ENCODE measurements around the gene NCOA3.

NCOA3 gene

DNA sequence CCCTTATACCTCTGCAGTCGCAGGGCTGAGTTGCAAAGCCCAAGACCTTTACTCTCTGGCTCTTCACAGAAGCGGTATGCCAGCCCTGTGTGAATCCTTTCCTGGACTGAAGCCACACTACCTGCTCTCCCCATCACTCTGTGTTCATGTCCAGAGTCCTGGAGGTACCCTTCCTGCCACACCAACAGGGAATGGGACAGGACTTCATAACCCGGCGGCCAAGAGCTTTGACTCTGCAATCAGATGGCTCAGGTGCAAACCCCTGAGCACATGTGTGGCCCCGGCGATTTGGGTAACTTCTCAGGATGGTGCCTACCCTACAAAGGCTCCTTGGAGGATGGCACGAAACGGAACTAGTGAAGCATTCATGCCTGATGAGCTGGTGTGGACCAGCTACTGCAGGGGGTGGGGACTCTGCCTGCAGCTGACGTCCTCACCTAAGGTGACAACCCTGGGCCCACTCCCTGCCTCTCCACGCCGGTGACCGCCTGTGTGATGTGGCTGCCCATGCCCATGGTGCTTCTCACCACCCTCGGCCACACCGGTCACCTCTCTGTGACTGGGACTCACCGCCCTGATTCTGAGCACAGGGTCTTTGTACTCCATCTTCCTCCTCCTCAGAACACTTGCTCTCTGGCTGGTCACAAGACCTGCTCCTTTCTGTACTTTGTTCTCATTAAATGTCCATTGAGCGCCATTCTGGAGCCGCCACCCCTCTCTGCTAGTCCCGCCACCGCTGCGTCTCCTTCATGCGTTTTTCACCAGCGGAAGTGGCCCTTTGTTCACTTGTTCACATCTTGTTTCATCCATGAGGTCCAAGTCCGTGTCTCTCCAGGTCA lies 166.8 kb downstream of the NCOA3 start:
- no peak for DNase-seq

DNA sequence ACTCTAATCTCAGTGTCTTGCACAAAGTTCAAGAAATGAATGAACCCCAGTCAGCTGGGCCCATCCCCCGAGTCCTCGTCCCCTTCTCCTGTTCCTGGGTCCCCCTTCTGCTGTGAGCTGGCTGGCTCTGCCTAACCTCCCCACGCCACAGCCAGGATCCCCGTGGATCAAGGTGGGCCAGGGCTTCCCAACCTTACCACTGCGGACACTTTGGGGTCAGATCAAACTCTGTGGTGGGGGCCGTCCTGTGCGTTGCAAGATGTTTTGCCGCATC lies 167.4 kb downstream of the NCOA3 start:
- no peak for DNase-seq

DNA sequence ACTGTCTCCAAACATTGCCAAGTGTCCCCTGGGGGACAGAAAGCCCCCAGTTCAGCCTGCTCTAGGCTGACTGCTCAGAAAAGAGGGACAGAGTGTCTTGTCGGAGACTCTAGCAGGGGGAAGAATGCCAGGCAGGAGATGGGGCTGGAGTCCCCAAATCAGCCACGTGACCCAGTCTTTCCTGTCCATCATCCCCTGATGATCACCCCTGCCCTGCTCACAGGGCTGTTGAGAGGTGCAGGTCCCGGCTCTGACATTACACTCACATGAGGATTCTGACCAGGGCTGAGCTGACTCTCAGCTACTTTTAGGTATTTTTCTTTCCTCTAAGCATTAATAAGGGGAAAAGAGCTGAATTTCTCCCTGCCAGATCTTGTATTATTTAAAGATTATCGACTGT lies 167.8 kb downstream of the NCOA3 start:
- DNase-seq: no peak

DNA sequence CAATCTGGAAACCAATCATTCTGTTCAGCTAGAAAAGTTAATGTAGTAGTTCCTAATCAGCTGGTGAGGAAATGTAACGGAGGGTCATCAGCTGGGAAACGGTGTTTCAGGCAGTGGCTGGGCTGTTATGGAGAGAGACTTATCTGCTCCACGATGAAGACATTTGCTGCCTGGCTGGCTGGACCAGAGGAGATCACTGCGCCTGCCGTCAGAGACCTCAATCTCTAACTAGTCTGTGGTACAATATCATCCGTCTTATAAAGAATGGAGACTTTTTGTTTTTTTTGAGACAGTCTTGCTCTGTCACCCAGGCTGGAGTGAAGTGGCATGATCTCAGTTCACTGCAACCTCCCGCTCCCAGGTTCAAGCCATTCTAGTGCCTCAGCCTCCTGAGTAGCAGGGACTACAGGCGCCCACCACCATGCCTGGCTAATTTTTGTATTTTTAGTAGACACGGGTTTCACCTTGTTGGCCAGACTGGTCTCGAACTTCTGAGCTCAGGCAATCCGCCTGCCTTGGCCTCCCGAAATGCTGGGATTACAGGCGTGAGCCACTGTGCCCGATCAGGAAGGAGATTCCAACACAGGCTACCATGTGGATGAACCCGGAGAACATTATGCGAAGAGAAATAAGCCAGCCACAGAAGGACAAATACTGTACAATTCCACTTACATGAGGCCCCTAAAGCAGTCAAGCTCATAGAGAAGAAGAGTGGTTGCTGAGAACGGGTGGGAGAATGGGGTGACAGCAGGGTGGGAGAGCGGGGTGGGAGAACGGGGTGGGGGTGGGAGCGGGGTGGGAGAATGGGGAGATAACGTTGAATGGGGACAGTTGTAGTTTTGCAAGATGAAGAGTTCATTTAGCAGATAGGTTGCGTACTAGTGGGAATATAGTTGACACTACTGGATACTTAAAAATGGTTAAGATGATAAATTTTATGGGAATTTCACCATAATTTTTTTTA lies 168.5 kb downstream of the NCOA3 start:
- DNase-seq: no peak

DNA sequence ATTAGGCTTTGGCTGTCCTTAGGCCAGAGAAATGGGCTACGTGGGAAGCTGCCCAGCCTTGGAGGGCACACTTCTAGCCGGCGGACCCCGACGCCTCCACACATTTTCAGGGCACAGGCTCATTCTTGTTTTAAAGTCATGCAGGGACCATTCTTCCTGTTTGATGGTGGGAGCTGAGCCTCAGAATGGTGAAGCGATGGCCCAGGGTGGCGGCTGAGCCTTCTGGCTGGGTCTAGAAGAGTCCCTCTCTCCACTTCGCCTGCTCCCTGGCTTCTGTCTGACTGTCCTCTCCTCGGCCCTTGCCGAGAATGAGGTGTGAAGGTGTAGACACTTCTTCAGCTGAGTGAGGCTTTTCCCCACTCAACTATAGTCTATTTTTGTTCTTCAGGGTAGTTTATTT lies 169.2 kb downstream of the NCOA3 start:
- no peak for DNase-seq

DNA sequence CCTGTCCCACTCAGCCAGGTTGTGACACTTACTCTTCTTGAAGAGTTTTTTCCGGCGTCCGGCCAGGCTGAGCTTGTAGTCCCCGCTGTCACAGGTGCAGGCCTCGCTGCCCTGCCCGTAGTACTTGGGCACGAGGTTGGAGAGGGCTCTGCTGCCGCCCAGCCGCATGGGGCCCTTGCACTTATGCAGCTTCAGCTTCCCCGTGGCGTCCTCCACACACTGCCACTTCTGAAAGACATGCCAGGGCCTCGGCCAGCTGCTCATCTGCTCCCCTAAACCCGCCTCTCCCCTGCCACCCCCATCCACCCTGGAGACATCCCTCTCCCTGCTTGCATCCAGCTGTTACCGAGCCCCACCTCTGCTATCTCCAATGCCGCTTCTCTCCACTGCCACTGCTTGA lies 170.5 kb downstream of the NCOA3 start:
- DNase-seq: no peak

DNA sequence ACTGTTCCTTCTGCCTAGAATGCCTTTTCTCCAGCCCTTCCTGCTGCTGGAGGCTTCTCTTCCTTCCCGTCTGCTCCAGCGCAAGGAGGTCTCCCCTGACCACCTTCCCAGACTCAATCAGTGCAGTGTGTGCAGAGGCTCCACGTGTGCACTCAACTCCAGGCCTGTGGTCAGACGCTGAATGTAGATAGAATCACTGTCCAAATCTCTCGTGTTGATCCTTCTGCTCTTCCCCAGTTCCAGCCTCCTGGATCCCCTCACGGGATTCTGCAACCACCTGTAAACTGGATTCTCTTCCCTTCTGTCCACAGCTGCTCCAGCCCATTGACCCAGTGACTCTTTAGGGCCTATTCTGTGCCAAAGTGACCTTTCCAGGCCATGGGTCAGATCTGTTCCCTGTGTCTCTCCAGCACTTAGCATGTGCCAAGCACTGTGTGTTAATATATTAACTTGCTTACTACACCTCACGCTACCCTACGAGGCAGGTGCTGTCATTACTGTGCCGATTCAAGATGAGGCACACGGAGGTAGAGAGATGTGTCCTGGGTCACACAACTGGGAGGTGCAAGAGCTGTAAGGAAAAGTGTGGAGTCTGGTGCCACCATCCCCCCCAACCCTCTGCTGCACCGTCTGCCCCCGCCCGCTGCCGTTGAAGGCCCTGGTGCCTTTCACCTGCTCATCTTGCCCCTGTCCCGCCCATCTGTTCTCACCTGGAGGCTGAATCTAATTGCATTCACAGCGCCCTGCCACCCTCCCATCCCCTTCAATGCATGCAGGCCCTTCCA lies 171.4 kb downstream of the NCOA3 start:
- no peak for DNase-seq

DNA sequence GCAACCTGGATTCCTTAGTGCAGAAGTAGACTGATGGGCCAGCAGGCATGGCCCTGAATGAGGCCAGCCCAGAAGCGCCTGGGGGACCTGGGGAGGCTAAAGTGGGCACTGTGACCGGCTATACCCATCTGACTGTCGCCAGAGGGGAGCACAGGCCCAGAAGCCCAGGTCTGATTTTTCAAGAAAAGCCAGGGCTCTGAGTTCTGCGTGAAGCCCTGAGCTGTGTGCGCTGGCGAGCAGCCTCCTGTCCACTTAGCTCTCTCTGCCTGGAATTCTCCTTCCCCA lies 171.9 kb downstream of the NCOA3 start:
- no peak for DNase-seq

DNA sequence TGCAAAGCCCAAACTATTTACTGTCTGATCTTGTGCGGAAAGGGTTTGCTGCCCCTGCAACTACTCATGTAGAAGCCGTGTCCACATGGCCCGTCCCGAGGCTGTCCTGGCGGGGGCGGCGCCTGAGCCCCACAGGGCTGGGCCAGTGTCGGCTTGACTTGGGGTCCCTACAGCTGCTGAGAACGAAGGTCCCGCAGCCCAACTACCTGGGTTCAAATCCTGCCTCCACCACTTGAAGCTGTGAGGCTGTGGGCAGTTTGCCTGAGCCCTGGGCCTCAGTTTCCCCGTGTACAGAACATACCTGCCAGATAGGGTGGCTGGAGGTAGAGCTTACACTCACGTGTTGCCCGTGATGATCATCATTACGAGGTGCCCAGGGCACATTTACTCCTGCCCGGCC lies 172.5 kb downstream of the NCOA3 start:
- no peak for DNase-seq

DNA sequence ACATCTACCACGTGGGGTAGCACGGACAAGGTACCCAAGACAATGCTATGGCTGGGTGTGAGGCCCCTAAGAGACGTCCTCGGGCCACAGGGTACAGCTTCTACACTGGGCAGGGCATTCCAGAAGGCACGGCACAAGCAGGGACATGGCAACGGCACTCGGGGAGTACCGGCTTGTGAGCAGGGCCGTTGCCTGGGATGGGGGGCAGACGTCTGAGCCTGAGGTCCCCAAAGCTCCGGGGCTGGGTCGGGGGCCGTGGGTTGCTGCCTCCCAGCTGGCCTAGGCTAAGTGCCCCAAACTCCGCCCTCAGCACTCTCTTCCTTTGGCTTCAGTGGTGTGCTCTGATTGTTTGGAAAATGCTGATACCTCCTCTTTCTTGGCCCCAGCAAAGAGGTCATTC lies 173.0 kb downstream of the NCOA3 start:
- DNase-seq: no peak

DNA sequence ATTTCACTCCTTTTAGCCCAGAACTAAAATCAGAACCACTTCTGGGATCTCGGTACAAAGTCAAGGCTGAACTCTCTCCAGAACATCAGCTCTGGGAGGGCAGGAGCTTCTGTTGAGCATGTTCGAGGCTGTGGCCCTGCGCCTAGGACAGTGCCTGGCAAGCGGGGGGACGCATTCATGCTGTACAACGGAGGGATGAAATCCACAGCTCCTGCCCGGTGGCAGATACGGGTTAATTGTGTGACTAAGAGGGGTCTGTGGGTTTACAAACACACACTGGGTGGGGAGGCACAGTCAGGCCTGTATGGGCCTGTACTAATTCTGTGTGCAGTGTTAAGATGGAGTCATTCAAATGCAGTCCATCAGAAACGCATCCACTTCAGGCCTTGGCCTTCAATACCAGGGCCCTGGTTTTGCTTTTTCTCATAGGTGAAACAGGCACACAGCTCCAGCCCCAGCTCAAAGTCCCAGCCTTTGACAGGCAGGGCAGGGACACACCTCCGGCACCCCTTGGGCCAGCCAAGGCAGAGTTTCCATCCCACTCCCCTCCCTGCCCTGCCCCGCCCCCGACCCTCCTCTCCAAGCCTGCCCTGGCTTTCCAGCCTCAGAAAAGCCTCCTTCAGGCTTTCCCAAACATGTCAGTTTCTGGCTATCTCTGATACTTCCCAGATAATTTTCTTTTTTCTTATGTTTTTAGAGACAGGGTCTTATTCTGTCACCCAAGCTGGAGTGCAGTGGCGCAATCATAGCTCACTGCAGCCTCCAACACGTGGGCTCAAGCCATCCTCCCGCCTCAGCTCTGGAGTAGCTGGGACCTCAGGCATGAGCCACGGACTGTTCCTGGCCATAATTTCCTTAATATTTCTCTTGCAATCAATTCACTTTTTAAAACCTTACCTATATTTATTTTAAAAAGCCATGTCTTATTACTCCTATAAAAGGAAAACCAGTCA lies 173.8 kb downstream of the NCOA3 start:
- DNase-seq: no peak

DNA sequence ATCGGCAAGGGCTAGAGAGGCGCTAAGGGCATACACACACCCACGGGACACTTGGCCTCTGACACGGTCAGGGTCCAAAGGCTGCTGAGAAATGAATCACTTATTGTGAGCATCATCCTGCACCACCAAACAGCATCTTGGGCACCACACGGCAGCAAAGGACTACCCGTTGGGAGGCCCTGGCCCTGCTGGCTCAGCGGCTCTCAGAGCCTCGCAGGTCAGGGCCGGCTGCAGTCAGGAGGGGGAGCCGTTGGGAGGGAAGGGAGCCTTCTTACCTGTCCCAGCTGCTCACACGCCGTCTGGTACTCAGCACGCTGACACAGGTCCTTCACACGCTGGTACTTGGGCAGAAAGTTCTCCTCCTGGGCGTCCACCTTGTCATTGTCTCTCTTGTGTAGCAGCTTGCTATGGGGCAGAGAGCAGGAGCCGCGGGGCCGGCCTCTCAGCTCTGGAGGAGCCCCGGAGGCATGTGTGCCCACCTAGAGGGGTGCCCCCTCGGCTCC lies 174.6 kb downstream of the NCOA3 start:
- DNase-seq: no peak

DNA sequence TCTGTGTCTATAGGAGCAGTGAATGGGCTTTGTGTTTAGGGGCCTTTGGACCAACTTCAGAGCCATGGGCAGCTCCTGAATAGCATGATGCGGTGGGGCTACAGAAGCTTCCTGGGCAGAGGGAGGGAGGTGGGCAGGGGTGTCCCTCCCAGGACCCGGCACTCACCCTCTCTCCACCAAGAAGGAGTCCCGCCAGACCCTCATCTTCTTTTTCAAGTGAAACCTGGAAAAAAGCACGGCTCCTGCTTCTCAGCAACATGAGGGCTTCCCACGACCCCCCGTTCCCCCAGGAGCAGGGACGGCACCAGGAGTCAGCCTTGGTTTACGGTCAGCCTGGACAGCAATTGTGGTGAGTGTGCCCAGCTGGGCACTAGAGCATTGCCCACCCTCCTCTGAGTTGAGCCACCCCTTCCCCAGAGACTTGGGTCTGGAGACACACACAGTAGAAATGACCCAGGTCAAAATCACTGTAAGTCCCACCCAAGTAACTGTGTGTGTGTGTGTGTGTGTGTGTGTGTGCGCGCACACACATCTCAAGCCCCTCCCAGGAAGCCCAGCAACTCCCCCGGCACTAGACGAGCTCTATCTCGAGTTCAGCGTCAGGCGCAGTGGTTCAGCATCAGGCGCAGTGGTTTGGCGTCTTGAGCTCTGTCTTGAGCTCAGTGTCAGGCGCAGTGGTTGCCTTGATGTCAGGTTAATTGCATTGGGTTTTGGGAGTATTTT lies 175.4 kb downstream of the NCOA3 start:
- DNase-seq: no peak

DNA sequence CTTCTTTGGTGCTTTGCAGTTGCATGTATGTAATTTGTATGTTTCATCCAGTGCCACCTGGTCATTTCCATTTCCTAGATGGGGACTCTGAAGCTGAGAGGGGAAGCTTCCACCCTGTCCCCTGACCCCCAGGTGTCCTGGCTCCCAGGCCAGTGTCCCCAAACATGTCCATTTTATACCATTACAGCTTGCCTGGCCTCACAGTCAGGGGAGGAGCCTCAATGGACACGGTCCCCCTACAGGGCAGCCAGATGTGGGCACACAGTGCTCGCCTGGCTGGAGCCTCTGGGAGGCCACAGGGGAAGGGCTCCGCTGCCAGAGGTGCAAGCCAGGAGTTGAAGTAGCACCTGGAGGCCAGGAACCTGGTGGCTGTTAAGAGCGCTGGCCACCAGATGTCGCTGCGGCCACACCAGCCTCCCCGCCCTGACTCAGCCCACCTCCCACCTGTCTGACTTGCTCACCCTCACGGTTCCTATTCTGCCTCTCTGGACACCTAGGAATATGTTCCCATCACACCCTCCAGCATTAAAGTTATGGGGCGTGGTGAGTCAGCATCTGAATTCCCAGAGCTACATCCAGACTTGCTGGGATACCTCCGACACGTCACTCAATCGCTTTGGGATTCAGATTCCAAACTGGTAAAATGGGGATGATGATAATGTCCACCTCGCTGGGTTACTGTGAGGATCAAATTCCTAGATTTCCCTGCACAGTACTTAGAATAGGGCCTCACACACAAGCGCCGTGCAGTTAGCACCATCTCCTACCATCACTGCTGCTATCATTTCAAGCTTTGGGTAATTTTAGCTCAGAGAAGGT lies 176.2 kb downstream of the NCOA3 start:
- peak; percentile 69 for DNase-seq

DNA sequence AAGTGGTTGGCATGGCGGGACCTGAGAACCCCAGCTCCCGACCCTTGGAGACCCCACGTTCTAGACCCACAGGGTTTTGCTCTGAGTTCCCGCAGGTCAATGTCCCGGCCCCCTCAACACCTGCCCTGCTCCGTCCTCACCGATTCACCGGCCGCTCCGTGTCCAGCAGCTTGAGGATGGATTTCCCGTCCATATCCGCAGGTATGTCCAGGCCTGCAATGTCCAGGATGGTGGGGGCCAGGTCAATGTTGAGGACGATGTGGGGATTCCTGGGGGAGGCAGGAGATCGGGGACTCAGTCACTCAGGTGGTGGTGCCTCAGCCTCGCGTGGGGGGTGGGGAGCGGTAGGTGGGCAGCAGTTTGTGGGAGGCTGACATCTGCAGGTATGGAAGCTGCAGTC lies 176.8 kb downstream of the NCOA3 start:
- no peak for DNase-seq

DNA sequence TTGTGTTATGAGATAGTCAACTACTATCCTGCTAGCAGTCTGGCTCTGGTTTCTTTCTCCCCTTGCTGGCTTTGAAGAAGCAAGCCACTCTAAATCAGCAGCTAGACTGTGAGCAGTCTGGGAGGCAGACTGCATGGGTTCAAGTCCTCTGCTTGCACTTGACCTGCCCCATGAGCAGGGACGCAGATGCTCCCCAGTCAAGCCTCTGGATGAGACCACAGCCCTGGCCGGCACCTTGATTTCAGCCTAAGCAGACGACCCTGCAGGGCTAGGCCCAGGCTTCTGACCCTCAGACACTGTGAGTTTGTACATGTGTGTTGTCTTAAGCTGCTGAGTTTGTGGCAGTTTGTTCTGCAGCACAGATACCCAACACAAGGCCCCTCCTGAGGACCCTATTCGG lies 177.8 kb downstream of the NCOA3 start:
- no peak for DNase-seq

DNA sequence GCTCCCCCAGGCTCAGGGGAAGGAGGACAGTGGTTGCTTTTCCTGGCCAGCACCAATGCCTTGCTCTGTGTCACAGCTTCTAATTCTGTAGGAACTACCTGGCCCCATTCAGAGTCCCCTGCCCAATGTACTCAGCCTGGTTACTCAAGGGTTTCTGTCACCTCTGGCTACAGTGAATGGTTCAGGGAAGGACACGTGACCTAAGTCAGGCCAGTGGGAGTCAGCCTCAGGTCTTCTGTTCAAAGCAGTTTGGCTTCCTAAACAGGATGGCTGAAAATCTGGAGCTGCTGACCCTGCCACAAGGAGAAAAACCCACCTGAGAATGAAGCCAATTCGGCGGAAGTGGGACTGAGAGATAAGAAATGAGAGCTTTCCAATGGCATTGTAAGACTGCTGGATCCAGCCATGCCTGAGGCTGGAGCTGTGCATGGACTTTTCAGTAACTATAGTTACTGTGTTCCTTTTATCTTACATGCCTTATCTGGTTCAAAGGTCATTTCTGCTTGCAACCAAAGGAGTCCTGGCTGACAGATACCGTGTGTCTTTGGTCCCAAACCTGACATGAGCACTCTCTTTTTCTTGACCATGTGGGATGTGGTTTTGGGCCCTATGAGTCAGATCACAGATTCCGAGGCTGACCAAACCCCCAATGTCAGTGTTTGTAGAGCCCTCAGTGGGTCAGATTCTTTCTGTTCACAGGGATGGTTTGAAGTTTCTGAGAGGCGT lies 179.3 kb downstream of the NCOA3 start:
- no peak for DNase-seq

DNA sequence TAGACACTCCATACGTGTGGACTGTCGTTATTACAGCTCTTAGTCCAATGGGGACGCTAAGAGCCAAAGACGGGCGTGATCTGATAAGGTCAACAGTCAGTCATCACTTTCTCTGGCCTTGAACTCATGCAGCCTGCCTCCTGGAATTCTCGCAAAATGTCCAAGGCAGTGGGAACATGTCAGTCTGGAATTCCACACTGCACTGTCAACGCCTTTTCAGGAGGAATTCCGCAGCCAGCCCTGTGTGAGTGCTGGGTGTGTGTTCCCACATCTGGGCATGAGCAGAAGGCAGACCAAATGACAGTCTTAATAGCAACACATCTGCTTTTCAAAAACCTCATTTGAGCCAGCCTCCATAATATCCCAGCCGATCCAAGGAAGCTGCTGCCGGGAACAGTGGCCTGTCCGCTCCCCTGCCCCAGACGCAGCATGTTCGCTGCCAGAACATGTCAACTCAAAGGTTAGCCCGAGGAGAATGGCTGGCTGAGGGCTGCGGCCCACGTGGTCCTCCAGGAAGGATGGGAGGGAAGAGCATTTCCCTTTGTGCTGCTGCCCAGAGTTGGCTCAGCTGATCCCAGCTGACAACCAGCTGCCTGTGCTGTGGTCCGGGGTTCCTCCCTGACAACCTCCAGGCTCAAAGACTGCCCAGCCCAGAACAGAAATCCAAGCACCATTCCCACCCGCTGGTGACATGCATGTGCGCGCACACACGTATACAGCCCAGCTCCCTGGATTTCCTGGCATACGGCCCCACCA lies 180.5 kb downstream of the NCOA3 start:
- DNase-seq: no peak

DNA sequence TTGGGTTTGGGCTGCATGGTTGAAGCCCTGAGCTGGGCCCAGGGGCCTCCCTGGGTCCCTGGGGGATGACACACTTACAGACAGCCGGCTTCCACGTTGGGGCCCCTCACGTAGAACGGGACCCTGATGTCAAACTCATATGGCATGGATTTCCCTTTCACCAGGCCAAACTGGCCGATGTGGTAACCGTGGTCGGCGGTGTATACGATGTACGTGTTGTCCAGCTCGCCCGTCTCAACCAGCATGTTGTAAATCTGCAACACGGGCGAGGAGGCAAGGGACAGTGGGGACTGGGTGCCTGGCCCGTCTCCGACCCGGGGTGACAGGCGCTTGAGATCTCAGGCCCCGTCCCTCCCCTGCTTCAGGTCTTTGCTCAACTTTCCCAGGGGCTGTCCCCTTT lies 181.2 kb downstream of the NCOA3 start:
- DNase-seq: no peak

Data from activated naive CD4-positive, alpha-beta T cell treated with anti-CD3 and anti-CD28 coated beads, Interleukin-2, amount 50 U/mL, for 16 hours (primary cell).